UCSD-AML1 (cell line): ENCODE measurements around the gene ARHGAP32.

Source experiments
- DNase-seq: peaks from one replicate; lab custom pipeline; 2025; ENCODE audit not compliant: unreplicated experiment; lab: John Stamatoyannopoulos, UW

ARHGAP32 gene

DNA sequence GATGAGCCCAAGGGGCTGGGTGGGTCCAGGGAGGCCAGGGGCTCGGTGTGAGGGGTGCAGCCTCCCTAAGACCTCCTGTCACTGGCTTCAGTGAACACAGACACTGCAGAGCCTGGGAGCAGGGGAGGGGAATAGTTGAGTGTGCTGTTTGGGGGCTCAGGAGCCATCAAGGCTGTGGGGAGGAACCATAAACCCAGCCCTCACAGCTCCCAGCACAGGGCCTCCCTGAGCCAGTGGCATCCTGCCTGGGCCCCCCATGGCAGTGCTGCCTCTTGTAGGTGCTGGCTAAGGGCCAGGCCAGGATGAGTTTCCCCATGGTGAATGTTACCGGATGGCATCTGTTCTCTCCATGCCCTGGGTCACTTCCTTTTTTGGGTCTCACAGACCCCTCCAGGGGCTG, 275.4 kb downstream of the ARHGAP32 start:
- DNase-seq = no peak

- no peak for DNase-seq
These were observed 276.0 kb downstream of the ARHGAP32 start for GRCh38 chr11:128916037-128916572.

DNA sequence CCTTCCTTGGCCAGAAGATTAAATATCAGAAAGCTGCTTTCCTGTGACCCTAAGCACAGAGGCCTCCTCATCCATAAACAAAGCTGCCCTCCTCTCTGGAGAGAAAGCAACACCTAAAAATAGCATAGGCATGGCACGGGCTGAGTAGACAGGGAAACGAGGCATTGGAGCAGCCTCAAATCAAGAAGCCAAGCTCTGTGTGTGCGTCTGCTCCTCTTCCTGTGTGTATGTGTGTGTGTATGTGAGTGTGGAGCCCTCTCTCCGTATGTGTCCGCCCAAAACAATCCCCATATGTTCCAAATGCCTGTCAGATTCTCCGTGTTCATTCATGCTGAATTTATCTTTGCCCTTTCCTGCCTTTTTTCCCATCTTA, 277.0 kb downstream of the ARHGAP32 start:
- no peak for DNase-seq
